Measurements from ENCODE around the gene BASP1.
"Not testable (repeated sequence)": the region's sequence is repeated elsewhere in the genome, so short reads cannot be mapped to it uniquely, and the experiment has no call there.

BASP1 gene

DNA sequence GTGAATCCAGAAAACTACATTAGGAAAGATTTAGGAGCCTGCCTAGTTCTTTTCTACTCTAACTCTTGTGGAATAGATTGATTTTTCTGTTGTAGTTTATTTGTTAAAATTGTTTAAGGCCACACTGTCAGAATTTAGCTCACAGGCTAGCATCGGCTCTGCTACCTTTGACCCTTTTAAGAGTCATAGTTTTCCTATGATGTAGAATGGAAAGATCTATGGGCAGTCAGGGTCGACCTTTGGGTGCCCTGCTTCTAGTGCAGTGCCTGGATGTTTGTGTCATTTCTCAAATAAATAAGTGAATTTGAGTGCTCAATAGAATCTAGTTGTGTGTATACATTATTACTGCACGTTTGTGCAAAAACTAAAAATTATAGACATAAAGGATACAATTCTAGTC is 38.7 kb downstream of the BASP1 start:
- no peak for TF ChIP-seq MAX (IDR thresholded peaks at IDR 0.05; ENCODE audit: low read depth, low read length)
- TF ChIP-seq CTCF (IDR thresholded peaks at IDR 0.05; ENCODE audit: low read depth, low read length) = no peak
- no peak for DNase-seq (ENCODE audit: low read depth)
- H3K4me3 ChIP-seq (ENCODE audit: low read depth, low read length) = no peak overlapping the region

- TF ChIP-seq MYC (IDR thresholded peaks at IDR 0.05; ENCODE audit: low read depth, low read length) = no peak
- no peak for TF ChIP-seq CTCF (IDR thresholded peaks at IDR 0.05; ENCODE audit: low read depth, low read length)
- no peak for TF ChIP-seq MAX (IDR thresholded peaks at IDR 0.05; ENCODE audit: low read depth, low read length)
- no peak for TF ChIP-seq POLR2A (IDR thresholded peaks at IDR 0.05; ENCODE audit: extremely low read depth, insufficient read length)
- no peak overlapping the region for H3K4me3 ChIP-seq (ENCODE audit: low read depth, low read length)
- DNase-seq (ENCODE audit: low read depth) = no peak
Observed at GRCh38 chr5:17256839-17257238, 39.4 kb downstream of the BASP1 start.

DNA sequence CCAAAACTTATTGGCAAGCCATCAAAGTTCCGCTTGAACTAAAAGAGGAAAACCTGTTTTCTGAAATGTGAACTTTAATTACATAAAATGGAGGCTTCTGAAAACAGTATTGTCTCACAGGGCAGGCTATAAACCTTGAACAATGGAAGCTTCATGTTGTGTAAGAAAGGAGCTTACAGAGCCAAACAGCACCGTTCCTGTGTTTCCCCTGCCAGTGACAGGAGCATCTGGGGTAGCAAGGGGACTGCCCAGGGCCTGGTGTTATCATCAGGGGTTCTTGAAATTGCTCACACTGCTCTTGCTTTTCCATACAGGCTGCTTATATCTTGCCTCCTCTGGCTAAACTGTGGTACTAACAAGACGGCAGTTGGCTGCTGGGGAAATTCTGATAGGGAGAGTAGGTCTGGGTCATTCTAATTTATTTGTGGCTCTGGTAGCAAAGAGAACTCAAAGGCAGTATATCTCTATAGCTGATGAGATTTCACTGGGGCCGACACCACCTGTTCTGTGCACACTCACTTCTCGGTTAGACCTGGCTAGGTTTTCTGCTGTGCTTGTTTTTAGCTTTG is 40.4 kb downstream of the BASP1 start:
- H3K4me3 ChIP-seq (ENCODE audit: low read depth, low read length) = no peak overlapping the region
- DNase-seq (ENCODE audit: low read depth) = no peak
- no peak for TF ChIP-seq MYC (IDR thresholded peaks at IDR 0.05; ENCODE audit: low read depth, low read length)
- TF ChIP-seq CTCF (IDR thresholded peaks at IDR 0.05; ENCODE audit: low read depth, low read length) = no peak
- TF ChIP-seq MAX (IDR thresholded peaks at IDR 0.05; ENCODE audit: low read depth, low read length) = no peak
- TF ChIP-seq POLR2A (IDR thresholded peaks at IDR 0.05; ENCODE audit: extremely low read depth, insufficient read length) = no peak

GRCh38 chr5:17258431-17258830 is 41.0 kb downstream of the BASP1 start:
- TF ChIP-seq POLR2A (IDR thresholded peaks at IDR 0.05; ENCODE audit: extremely low read depth, insufficient read length) = no peak
- TF ChIP-seq MYC (IDR thresholded peaks at IDR 0.05; ENCODE audit: low read depth, low read length) = no peak
- no peak for TF ChIP-seq CTCF (IDR thresholded peaks at IDR 0.05; ENCODE audit: low read depth, low read length)
- no peak for TF ChIP-seq MAX (IDR thresholded peaks at IDR 0.05; ENCODE audit: low read depth, low read length)
- DNase-seq (ENCODE audit: low read depth) = no peak
- no peak overlapping the region for H3K4me3 ChIP-seq (ENCODE audit: low read depth, low read length)

- DNase-seq (ENCODE audit: low read depth) = peak; percentile 26
- not testable (repeated sequence) for H3K4me3 ChIP-seq (ENCODE audit: low read depth, low read length)
Observed at GRCh38 chr5:17259012-17259411, 41.6 kb downstream of the BASP1 start.

DNA sequence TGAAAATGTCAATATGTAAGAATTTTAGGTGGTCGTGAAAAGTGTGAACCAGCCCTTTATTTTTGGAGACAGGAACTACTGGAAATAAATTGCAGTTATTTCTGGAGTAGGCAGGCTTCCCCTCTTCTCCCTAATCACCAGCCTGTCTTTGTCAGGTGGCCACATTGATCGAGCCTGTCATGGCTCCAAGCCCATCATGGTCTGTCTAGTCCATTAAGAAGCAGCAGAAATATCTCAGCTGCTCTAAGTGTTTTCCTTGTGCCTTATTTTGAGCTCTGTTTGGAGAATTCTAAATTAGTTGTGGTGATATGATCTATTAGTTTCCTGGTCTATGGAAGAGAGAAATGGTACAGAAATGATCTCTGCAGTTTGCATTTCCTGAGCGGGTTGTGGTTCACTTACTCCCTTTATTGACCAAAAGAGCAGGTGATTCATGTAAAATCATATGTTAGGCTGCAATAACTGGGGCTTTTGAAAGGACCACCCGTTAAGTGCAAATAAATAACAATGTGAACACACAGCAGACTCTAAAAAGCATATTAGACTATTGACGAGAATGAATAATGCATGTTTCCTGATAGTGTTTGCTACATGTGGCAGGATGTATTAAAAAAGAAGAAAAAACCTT is 42.3 kb downstream of the BASP1 start:
- no peak overlapping the region for H3K4me3 ChIP-seq (ENCODE audit: low read depth, low read length)
- TF ChIP-seq POLR2A (IDR thresholded peaks at IDR 0.05; ENCODE audit: extremely low read depth, insufficient read length) = no peak
- no peak for TF ChIP-seq MAX (IDR thresholded peaks at IDR 0.05; ENCODE audit: low read depth, low read length)
- TF ChIP-seq CTCF (IDR thresholded peaks at IDR 0.05; ENCODE audit: low read depth, low read length) = no peak
- no peak for TF ChIP-seq MYC (IDR thresholded peaks at IDR 0.05; ENCODE audit: low read depth, low read length)
- no peak for DNase-seq (ENCODE audit: low read depth)
